ENCODE results near the gene HAGHL.

DNA sequence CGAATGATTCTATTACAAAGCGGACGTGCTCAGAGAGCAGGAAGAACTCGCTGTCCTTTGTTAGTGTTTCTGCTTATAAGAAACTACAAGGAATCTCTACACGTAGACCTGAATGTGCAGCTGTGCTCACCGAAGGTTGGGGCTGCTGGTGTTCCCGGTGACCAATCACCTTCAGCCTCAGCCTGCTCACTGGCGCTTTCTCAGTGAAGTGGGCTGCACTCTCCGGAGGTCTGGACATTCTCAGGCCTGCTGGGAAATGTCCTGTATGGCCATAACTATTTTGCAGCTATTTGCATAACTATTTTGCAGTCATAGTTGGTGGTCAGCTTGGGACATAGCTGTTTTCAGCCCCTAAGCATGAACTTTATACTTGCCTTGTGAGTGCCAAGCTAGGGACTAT lies 23.6 kb downstream of the HAGHL start:
- TF ChIP-seq, protein P1, sequence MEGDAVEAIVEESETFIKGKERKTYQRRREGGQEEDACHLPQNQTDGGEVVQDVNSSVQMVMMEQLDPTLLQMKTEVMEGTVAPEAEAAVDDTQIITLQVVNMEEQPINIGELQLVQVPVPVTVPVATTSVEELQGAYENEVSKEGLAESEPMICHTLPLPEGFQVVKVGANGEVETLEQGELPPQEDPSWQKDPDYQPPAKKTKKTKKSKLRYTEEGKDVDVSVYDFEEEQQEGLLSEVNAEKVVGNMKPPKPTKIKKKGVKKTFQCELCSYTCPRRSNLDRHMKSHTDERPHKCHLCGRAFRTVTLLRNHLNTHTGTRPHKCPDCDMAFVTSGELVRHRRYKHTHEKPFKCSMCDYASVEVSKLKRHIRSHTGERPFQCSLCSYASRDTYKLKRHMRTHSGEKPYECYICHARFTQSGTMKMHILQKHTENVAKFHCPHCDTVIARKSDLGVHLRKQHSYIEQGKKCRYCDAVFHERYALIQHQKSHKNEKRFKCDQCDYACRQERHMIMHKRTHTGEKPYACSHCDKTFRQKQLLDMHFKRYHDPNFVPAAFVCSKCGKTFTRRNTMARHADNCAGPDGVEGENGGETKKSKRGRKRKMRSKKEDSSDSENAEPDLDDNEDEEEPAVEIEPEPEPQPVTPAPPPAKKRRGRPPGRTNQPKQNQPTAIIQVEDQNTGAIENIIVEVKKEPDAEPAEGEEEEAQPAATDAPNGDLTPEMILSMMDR (IDR thresholded peaks at IDR 0.05), result no peak
- no peak for TF ChIP-seq EP300 (IDR thresholded peaks at IDR 0.05)
- no peak for TF ChIP-seq POLR2A (IDR thresholded peaks at IDR 0.05)
